Activated naive CD8-positive, alpha-beta T cell (primary cell): ENCODE measurements around the gene PEX19.

Experiments
- H3K27ac Mint-ChIP-seq: one replicate; pipeline ENCODE4 v1.8.0; 2021; ENCODE audit warnings: mixed read lengths
- H3K27me3 Mint-ChIP-seq: one replicate; pipeline ENCODE4 v1.8.0; 2021; ENCODE audit warnings: mixed read lengths
- H3K36me3 Mint-ChIP-seq: one replicate; pipeline ENCODE4 v1.8.0; 2021; ENCODE audit warnings: mixed read lengths
- H3K4me1 Mint-ChIP-seq: one replicate; pipeline ENCODE4 v1.8.0; 2021; ENCODE audit warnings: low read depth, mixed read lengths
- H3K4me3 Mint-ChIP-seq: one replicate; pipeline ENCODE4 v1.8.0; 2021; ENCODE audit warnings: mild to moderate bottlenecking, mixed read lengths
- H3K9me3 Mint-ChIP-seq: one replicate; pipeline ENCODE4 v1.8.0; 2021; ENCODE audit warnings: low read depth, mixed read lengths

The PEX19 gene, protein sequence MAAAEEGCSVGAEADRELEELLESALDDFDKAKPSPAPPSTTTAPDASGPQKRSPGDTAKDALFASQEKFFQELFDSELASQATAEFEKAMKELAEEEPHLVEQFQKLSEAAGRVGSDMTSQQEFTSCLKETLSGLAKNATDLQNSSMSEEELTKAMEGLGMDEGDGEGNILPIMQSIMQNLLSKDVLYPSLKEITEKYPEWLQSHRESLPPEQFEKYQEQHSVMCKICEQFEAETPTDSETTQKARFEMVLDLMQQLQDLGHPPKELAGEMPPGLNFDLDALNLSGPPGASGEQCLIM

DNA sequence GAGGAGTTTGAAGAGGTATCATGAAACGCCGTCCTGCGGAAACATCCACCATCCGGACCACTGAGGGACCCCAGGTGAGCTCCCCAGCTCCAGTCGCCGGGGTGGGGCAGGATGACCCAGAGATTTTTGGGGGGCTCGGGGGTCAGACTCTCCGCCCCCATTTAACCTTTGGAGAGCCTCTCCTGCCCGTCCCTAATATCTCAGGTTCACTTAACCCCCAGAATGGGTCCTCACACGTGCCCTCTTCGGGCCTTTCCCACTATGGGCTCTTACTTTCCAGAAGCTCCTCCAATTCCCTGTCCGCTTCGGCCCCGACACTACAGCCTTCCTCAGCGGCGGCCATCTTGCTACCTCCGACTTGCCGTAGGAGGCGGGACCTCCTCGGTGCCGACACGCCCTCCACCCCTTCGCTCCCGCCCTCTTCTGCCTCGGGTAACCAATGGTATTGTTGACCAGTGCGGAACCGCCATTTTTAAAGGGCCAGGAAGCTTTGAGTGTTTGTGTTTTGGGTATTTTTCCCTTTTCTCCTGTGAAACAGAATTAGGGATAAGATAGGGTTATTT, at the start of gene PEX19:
Gene PEX19 (minus strand): TSS at position 352 of the 563 bp plus-strand sequence. CDS start 9 bp downstream, at position 343.
- Mint-ChIP-seq H3K36me3 (peaks cover 9% of the 10 kb centered on the region), H3K9me3 (no peaks in the 10 kb centered on the region), H3K4me1 (peaks cover 23% of the 10 kb centered on the region), H3K27me3 (no peaks in the 10 kb centered on the region), H3K27ac (peak within 1 kb of the TSS; percentile 96), H3K4me3 (peak within 1 kb of the TSS; percentile 99)

DNA sequence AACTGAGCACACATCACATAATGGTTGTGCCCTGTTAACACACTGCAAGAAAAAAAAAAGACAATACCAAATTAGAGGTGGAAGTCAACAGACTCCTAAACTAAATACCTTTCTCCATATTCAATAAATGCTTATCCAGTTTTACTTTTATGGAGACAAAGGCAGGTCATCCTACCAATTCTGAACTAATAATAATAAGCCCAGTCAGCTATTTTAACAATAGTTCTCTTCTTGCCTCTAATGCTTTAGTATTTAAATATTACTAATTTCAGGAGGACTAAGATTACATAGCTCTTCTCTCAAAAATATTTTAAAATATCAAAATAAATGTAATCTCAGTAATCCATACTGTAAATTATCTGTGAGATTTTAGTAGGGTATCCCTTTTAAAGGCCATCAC, 47.6 kb upstream of the PEX19 start:
- no peaks in the 10 kb centered on the region for H3K9me3 Mint-ChIP-seq
- peaks cover 7% of the 10 kb centered on the region for H3K36me3 Mint-ChIP-seq
- no peak overlapping the region for H3K27ac Mint-ChIP-seq
- H3K4me3 Mint-ChIP-seq: no peak overlapping the region
- no peaks in the 10 kb centered on the region for H3K27me3 Mint-ChIP-seq
- H3K4me1 Mint-ChIP-seq: peaks cover 3% of the 10 kb centered on the region

DNA sequence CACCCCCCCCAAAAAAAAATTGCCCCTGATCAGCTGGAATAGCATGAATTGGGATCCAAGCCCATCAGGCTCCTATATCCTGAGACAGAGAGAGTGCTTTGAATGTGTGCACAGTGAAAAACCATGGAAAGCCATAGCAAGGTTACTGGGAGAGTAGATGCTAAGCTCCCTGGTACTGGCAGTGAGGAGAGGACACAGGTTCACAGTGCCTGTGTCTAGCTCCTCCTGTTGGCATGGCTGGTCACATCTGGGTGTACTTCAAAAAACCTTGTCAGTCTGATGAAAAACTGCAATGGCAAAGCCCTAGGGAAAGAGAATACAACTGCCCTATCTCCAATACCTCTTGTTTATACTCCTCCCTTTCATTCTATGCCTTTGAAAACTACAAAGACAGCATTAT, 45.2 kb upstream of the PEX19 start:
- H3K27me3 Mint-ChIP-seq: no peaks in the 10 kb centered on the region
- H3K27ac Mint-ChIP-seq: peak overlapping the region; percentile 55
- no peak overlapping the region for H3K4me3 Mint-ChIP-seq
- H3K9me3 Mint-ChIP-seq: no peaks in the 10 kb centered on the region
- peaks cover 13% of the 10 kb centered on the region for H3K36me3 Mint-ChIP-seq
- H3K4me1 Mint-ChIP-seq: no peaks in the 10 kb centered on the region

DNA sequence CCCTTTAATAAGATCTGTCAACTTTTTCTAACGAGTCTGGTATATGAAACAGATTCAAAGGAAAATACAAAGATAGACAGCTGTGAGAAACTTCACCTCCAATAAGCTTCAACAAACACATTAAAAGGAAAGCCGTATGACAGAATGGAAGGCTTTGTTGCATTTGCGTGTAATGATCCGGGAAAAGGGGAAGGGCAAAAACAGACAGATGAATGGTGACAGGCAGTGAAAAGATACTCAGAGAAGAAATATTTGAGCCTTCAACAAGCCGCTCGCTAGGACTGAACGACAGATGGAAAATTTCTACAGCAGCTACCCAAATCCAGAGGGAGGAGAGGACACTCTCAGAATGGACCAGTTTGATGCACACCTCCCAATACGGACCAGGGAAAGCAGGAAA, 43.3 kb upstream of the PEX19 start:
- Mint-ChIP-seq H3K27me3 (no peaks in the 10 kb centered on the region), H3K4me1 (no peaks in the 10 kb centered on the region), H3K4me3 (no peak overlapping the region), H3K27ac (no peak overlapping the region), H3K9me3 (no peaks in the 10 kb centered on the region), H3K36me3 (peaks cover 11% of the 10 kb centered on the region)

DNA sequence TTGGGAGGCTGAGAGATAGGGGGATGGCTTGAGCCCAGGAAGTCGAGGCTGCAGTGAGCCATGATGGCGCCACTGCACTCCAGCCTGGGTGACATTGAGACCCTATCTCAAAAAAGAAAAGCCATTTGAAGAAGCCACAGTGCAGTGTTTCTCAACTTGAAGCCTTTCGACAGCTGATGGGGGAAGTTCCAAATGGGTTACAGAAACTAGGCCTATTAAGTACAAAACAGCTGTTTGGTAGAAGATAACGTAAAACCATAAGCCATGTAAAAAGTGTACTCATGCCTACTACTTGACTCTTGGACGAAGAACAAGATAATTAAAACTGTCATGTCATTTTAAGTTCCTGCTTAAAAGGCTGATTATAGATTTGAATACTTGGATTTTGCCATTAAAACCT, 41.5 kb upstream of the PEX19 start:
- Mint-ChIP-seq H3K36me3 (peaks cover 12% of the 10 kb centered on the region), H3K4me1 (peaks cover 5% of the 10 kb centered on the region), H3K4me3 (no peak overlapping the region), H3K27ac (no peak overlapping the region), H3K9me3 (no peaks in the 10 kb centered on the region), H3K27me3 (no peaks in the 10 kb centered on the region)

DNA sequence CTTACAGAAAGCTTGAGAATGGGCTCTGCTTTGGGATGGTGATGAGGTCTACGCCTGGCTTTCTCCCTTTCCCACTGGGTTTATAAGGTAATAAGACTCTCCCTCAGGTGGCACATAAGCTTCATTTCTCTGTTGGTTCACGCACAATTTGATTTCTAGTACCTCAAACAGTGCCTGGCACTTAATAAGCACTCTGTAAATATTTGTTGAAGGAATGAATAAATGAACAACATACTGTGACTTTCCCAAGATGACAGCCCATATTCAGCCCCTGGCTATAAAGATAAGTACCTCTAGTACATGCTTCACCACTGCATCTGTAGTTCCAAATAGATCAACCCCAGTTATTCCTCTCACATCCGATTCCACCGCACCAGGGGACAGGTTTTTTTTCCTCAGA, 40.3 kb upstream of the PEX19 start:
- Mint-ChIP-seq H3K4me1 (peaks cover 11% of the 10 kb centered on the region), H3K27me3 (no peaks in the 10 kb centered on the region), H3K36me3 (peaks cover 16% of the 10 kb centered on the region), H3K27ac (peak overlapping the region; percentile 24), H3K9me3 (no peaks in the 10 kb centered on the region), H3K4me3 (no peak overlapping the region)

DNA sequence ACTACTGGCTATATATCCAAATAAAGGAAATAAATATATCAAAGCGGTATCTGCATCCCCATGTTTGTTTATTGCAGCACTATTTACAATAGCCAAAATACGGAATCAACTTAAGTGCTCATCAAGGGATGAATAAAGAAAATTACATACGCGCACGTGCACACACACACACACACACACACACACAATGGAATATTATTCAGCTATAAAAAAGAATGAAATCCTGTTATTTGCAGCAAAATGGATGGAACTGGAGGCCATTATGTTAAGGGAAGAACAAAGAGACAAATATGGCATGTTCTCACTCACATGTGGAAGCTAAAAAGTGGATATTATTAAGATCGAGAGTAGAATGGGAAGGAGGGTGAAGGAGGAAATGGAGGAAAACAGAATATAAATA, 37.9 kb upstream of the PEX19 start:
- Mint-ChIP-seq H3K27me3 (no peaks in the 10 kb centered on the region), H3K4me1 (peaks cover 18% of the 10 kb centered on the region), H3K27ac (no peak overlapping the region), H3K4me3 (no peak overlapping the region), H3K36me3 (peaks cover 32% of the 10 kb centered on the region), H3K9me3 (no peaks in the 10 kb centered on the region)

DNA sequence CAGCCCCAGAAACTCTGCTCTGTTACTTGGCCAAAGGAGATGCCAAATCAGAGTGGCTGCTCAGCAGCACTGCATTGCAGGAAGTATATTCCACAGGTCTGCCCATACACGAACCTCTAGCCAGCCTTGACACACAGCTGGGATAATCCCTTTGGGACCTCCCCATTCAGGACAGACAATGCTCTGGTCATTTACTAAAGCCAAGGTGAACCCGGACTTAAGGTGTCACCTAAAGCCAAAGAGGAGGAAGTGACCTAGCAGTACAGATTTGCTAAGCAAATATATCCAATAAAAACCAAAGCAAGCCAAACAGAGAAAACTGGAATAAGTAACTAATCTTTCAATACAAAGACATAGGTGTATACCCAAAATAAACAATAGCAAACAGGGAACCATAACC, 30.4 kb upstream of the PEX19 start:
- Mint-ChIP-seq H3K27ac (peak overlapping the region; percentile 61), H3K4me3 (no peak overlapping the region), H3K4me1 (peaks cover 16% of the 10 kb centered on the region), H3K9me3 (peaks cover 9% of the 10 kb centered on the region), H3K36me3 (peaks cover 44% of the 10 kb centered on the region), H3K27me3 (no peaks in the 10 kb centered on the region)

DNA sequence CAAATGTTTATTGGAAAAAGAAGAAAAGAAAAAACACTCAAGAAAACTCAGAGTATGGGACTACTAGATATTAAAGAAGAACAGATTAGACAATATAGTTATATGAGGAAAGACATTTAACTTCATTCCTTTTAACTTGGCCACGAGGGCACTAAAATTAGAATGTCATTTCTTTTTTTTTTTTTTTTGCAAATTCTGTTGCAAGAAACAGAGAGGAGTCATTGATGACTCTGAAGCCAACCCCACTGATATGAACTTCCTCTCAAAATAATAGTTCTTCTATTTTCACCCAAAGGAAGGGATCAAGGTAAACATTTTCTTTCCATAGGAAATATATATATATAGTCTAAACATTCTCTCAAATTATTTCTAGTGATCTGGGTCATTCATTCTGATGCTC, 24.6 kb upstream of the PEX19 start:
- no peaks in the 10 kb centered on the region for H3K27me3 Mint-ChIP-seq
- H3K9me3 Mint-ChIP-seq: no peaks in the 10 kb centered on the region
- H3K27ac Mint-ChIP-seq: no peak overlapping the region
- H3K36me3 Mint-ChIP-seq: peaks cover under 1% of the 10 kb centered on the region
- no peak overlapping the region for H3K4me3 Mint-ChIP-seq
- no peaks in the 10 kb centered on the region for H3K4me1 Mint-ChIP-seq

DNA sequence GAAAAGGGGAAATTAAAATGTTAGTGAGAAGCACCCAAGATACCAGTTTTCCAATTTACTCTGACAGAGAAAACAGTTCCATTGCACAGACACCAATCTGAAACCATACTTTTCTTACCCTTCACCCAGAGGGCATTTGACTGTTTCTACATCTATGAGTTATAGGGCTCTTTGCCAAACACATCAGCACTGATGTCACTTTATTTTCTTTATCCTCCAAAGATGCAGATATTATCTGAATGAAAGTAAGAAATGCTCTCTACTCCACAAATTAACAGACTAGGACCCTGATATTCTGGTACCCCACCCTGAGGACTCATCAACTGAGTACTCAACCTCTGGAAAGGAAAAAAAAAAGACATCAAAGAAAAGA, 24.2 kb upstream of the PEX19 start:
- Mint-ChIP-seq H3K4me1 (no peaks in the 10 kb centered on the region), H3K4me3 (no peak overlapping the region), H3K9me3 (no peaks in the 10 kb centered on the region), H3K36me3 (no peaks in the 10 kb centered on the region), H3K27me3 (no peaks in the 10 kb centered on the region), H3K27ac (no peak overlapping the region)

DNA sequence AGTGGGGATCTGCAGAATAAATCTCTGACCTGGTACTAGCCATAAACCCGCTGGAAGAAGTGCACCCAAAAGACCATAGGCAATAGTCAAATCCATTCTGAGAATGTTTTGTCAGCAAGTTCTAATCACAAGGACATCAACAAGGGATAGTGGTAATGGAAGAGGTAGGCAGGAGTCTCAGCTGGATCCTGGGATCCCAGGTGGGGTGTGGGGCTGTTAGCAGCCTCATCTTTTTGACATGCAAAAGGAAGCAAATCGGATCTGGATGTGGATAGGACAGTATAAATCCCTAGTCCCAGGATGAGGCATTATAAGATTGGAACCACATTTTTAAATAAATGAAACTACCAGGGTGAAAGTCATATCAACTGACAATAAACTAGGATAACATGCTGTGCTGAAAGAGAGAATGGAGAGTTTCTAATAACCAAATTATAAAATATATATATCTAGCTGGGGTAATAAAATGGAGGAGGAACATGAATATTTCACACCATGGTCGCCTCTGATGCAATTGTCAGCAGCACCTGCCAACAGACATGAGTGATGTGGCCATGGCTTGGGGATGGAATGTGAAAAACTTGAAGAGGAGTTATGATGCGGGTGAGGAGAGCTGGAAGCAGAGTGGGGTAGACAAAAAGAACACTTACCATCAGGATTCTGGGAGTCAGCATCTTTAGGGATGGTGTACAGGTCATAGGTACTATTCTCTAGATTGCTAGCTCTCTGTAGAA, 23.7 kb upstream of the PEX19 start:
- no peaks in the 10 kb centered on the region for H3K9me3 Mint-ChIP-seq
- H3K27ac Mint-ChIP-seq: peak overlapping the region; percentile 70
- no peaks in the 10 kb centered on the region for H3K36me3 Mint-ChIP-seq
- no peaks in the 10 kb centered on the region for H3K27me3 Mint-ChIP-seq
- H3K4me1 Mint-ChIP-seq: no peaks in the 10 kb centered on the region
- H3K4me3 Mint-ChIP-seq: no peak overlapping the region

DNA sequence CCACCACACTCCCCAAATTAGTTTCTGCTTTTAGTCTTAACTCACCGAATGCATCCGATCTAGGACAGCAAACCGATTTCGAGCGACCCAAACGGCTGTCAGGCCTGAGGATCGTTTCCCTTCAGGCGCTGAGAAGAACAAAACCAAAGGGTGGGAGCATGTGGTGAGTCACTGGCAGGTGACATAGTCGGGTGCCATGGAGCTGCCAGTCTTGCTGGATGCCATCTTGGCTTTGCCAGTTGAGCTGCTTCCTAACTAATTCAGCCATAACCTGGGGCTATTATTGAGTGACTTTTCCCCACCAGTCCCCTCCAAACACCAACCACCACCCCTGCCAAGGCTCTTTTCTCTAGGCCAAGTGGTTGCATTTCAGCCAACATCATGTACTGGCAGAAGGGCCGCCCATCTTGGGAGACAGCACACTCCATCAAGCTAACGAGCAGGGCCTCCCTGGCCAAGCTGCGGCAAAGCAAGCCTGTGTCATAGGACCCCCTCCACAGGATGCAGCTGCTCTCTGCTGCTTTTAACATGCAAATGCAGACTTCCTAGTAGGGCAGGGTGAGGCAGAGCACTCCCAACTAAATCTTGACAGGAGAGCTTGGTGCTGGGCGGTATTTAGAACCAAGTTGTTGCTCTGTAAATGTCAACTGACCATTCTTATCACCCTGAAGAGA, 22.3 kb upstream of the PEX19 start:
- no peaks in the 10 kb centered on the region for H3K36me3 Mint-ChIP-seq
- no peak overlapping the region for H3K4me3 Mint-ChIP-seq
- no peak overlapping the region for H3K27ac Mint-ChIP-seq
- no peaks in the 10 kb centered on the region for H3K9me3 Mint-ChIP-seq
- H3K27me3 Mint-ChIP-seq: no peaks in the 10 kb centered on the region
- H3K4me1 Mint-ChIP-seq: no peaks in the 10 kb centered on the region

DNA sequence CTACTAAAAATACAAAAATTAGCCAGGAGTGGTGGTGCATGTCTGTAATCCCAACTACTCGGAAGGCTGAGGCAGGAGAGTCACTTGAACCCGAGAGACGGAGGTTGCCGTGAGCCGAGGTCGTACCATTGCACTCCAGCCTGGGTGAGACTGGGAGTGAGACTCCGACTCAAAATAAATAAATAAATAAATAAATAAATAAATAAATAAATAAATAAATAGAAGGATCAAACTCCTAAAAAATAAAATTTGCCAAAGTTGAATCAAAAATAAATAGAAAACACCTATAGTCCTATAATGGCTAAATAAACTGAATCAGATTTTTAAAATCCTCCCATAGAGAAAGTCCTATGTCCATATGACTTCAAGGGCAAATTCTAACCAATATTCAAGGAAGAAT, 15.2 kb upstream of the PEX19 start:
- H3K36me3 Mint-ChIP-seq: peaks cover 4% of the 10 kb centered on the region
- no peak overlapping the region for H3K4me3 Mint-ChIP-seq
- H3K27ac Mint-ChIP-seq: no peak overlapping the region
- H3K4me1 Mint-ChIP-seq: no peaks in the 10 kb centered on the region
- H3K27me3 Mint-ChIP-seq: no peaks in the 10 kb centered on the region
- H3K9me3 Mint-ChIP-seq: no peaks in the 10 kb centered on the region

DNA sequence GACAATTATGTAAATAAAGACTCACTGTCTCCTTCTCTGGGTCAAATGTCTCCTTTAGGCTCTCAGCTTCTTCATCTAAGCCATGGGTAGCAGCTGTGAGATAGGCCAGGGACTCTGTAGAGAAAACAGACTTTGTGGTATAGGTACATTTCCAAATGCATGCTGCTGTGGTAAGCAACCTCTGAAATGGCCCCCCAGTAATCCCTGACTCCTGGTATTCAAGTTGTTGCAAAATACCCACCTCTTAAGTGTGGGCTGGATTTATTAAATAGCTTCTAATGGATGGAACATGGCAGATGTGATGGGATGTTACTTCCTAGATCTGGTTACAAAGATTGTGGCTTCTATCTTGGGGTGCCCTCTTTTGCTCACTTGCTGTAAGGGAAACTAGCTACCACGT, 11.1 kb upstream of the PEX19 start:
- Mint-ChIP-seq H3K36me3 (peaks cover 10% of the 10 kb centered on the region), H3K9me3 (no peaks in the 10 kb centered on the region), H3K27me3 (no peaks in the 10 kb centered on the region), H3K27ac (no peak overlapping the region), H3K4me1 (peaks cover 2% of the 10 kb centered on the region), H3K4me3 (no peak overlapping the region)
